RCC 7860 (cell line): ENCODE results near the gene CCDC142.
"Not testable (repeated sequence)": the region's sequence is repeated elsewhere in the genome, so short reads cannot be mapped to it uniquely, and the experiment has no call there.

Experiments used
- DNase-seq: peaks from one replicate; pipeline ENCODE4 v3.0.0-alpha.2; 2015; ENCODE audit warnings: low spot score
- FAIRE-seq: peaks from 2 replicates; lab custom pipeline; 2012; peaks lifted over from hg19 to GRCh38; lab: Jason Lieb, UNC

CCDC142 gene

DNA sequence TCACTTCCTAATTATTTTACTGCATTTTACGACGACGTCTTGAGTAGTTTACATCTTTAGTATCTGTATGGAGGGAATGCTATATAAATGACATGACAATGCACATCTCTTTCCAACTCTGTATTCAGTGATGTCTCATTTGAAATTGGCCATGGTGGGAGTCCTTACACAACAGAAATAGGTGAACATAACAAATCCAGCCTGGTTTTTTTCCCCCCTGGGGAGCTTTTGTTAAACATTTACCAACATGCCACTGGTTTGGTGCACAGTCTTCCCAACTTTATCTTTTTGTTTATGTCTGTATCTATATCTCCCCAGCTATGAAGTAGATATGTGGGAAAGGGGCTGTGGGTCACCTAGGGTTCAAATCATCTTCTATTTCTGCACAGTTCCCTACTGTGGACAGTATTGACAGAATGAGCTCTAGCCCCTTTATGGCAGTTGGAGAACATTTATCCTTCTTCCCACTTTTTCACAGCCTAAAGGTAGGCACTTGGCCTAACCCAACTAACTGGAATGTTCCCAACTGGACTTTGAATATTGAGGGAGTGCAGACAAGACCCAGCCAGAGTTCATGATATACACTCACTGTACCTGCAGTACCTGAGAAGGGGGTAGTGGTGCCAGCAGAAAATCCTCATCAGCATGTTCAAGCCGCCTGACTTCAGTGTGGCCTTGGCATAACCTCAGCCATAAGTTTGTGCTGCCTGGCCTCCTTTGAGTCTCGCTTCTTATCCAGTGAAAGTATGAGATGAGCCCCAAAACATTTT, 35.4 kb downstream of the CCDC142 start:
- FAIRE-seq (no peak), DNase-seq (no peak)

DNA sequence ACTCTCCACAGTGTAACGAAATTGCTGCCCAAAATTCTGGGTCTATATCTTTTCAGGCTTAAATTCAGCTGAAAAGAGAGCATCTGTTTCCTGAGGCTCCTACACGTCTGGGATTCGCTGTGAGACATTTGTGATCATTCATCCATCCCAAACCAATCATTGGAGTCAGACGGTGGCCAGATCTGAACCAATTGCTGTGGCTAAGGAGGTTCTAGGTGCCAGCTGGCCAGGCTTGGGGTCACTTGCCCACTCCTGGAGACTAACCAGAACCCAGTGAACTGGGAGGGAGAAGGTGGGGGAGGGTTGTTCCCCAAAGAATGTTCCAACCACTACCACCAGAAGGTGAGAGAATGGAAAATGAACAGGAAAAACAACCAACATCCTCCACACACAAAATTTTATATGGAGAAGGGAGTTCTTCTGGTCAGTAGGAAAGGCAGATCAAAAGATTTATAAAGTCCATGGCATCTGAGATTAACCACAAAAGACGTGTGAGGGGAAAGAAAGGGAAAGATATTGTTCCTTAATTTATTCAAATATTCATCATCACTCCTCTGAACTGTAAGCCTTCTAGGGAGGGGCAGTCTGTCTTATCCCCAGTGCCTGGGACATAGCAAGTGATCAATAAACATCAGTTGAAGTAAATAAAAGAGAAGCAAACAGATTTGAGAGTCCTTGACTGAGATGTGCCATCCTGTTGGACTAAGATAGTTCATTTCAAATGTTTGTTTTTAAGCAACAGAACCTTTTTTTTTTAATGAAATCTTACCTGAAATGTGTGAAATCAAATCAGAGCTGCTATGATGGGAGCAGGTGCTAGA, 38.1 kb downstream of the CCDC142 start:
- DNase-seq (no peak), FAIRE-seq (no peak)

DNA sequence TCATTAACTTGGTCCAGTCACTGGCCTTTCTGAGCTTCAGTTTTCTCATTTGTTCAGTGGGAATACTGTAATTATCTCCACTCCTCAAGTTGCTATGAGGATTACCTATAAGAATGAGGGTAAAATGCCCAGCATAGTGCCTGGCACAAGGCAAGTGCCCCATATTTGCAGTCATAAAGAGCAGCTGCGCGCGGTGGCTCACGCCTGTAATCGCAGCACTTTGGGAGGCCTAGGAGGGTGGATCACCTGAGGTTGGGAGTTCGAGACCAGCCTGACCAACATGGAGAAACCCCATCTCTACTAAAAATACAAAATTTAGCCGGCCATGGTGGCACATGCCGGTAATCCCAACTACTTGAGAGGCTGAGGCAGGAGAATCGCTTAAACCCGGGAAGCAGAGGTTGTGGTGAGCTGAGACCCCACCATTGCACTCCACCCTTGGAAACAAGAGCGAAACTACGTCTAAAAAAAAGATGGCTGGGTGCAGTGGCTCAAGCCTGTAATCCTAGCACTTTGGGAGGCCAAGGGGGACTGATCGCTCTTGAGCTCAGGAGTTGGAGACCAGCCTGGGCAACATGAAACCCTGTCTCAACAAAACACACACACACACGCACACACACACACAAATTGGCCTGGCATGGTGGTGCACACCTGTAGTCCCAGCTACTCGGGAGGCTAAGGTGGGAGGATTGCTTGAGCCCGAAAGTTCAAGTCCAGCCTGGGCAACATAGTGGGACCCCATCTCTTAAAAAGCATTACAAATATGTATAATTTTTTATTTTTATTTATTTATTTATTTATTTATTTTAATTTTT, 40.1 kb downstream of the CCDC142 start:
- not testable (repeated sequence) for FAIRE-seq, DNase-seq

DNA sequence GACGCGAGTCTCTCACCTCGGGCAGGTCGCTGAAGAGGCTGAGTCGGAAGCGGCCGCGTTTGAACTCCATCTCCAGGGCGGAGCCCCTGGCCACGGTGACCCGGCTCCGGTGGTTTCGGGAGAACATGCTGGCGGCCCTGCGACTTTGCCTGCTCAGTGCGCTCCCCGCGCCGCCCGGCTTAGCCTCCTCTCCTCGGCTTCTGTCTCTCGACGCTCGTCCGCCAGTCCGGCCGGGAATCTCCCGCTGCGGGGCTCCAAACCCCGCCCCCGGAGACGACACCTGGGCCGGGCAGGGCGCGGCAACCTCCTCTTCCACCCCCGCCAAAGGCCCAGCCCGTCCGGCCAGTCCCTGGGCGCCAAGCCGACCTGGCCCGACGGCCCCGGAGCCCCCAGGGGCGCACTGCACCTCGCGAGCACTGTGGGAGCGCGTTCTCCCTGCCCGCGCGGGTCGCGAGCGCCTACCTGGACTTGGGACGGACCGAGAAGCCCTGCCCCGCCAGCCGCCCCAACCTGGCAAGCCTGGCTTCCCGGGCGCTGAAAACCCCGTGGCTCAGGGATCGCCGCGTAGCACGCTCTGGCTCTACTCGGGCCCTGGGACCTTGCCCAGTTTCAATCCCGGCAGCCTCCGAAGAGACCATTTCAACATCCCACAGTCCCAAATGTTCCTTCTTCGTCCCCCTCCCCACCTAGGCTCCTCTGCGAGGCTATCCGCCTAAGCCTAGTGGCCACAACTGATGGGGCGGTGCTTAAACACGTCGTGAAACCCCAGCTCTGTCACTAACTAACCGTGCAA, 40.9 kb downstream of the CCDC142 start, which contains the start of gene RTKN:
RTKN (minus strand) TSS at position 248 of the 793 bp plus-strand sequence; CDS start at position 127, 121 bp downstream.
- DNase-seq (peak; percentile 84), FAIRE-seq (peak; percentile 89)

DNA sequence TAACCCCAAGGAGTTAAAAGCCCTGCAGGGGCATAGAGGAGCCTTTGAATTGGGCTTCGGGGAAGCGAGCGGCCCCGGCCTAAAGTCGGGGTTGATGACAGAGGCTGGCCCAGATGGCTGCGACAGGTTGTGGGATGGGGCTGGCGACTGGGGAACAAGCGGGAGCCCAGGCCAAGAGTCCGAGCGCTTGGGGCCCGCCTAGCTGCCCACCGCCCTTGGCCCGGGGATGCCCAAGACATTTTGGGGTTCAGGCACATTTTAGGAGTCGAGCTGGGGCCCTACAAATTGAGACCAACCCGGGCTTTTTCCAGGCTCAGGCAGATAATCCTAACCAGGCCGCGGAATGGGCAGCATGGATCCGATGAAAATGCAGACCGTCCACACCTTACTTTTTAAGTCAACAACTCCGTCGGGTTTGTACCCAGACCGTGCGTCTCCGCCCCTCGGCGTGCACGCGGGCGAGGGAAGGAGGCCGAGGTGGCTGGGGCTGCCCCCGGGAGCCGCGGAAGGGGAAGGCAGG, 41.6 kb downstream of the CCDC142 start:
- DNase-seq: no peak
- FAIRE-seq: no peak

DNA sequence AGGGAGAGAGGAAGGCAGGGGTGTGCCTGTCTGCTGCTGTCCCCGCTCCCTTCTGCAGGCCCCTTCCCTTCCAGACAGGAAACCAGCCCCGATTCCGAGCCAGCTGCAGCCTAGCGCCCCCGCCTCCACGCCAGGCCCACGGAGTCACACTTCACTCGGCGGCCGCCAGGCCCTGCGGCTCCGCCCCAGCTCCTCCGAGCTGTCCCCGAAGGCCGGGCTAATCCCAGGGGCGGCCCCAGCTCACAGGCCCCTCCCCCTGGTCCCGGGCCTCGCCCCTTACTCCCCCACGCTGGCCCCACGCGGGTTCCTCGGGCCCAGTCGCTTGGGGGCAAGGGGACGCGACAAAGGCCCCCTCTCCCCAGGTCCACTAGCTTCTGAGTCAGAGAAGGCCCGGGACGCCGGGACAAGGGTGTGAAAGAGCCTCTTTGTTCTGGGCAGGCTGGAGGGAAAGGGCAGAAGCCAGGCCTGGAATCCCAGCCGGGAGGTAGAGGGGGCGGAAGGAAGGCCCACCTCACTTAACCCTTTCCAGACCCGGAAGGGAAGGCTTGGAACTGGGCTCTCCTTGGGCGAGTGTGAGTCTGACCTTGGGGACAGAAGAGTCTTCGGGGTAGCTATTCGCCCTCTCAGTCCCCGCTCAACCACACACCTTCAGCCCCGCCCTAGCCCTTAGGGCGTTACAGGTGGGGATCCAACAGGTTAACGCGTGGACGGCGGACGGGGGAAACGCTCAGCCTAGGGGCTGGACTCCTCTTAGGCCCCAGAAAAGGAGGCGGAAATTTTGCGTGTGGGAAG, 42.2 kb downstream of the CCDC142 start:
- DNase-seq (peak; percentile 76), FAIRE-seq (peak; percentile 53)

DNA sequence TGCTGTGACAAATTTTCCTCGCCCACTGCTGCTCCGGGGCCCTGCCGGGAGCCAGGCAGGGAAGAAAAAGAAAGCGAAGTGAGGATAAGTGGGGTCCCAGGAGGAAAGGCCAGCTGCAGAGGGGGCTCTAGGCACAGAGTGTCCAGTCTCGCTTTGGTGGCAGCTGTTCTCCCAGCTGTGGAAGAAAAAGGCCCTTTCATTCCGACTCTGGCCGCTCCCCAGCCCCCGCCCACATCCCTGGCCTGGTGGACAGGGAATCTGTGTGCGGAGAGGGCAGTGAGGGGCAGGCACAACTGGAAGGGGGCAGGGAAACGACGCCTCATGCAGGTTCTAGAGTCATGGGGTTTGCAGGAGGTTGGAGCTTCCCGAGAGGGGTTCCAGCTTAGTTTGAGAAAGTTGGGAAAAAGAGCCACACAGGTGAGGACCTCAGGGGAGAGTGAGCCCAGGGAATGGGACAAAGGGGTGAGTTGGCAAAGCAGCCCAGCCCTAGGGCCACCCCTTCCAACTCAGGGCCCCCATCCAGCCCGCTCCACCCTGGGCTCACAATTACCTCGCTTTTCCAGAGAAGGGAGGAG, 42.9 kb downstream of the CCDC142 start:
- FAIRE-seq: no peak
- DNase-seq: no peak

DNA sequence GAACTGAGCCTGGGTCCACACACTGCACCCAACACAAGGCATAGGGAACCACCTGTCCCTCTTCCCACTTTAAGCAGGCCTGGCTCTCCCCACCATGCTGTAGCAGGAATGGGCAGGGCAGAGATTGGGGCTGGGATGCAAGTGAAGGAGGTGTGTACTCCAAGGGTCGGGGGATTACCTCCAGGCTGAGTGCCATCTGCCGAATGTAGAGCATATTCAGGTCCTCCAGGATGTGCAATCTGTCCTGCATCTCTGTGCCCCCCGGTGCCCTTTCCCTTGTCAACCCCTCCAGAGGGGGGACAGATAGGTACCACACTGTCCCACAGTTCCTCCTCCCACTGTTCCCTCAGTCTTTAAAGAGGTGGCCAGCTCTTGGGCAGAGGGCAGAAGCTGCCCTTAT, 43.4 kb downstream of the CCDC142 start:
- FAIRE-seq: no peak
- no peak for DNase-seq

DNA sequence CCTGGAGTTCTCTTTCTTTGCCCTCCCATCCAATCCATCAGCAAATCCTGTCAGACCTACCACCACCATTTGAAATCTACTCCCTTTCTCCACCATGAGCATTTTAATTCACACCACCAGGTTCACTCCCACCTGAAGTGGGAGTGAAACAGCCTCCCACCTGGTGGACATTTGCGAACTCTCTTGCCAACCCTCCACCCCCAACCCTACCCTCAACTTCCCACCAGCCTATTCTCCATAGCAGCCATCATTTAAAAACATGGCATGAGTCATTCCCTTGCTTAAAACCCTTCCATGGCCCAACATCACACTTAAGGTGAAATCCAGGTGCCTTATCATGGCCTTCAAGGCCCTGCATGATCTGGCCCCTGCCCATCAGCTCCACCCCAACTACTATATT, 44.5 kb downstream of the CCDC142 start:
- FAIRE-seq (no peak), DNase-seq (no peak)

DNA sequence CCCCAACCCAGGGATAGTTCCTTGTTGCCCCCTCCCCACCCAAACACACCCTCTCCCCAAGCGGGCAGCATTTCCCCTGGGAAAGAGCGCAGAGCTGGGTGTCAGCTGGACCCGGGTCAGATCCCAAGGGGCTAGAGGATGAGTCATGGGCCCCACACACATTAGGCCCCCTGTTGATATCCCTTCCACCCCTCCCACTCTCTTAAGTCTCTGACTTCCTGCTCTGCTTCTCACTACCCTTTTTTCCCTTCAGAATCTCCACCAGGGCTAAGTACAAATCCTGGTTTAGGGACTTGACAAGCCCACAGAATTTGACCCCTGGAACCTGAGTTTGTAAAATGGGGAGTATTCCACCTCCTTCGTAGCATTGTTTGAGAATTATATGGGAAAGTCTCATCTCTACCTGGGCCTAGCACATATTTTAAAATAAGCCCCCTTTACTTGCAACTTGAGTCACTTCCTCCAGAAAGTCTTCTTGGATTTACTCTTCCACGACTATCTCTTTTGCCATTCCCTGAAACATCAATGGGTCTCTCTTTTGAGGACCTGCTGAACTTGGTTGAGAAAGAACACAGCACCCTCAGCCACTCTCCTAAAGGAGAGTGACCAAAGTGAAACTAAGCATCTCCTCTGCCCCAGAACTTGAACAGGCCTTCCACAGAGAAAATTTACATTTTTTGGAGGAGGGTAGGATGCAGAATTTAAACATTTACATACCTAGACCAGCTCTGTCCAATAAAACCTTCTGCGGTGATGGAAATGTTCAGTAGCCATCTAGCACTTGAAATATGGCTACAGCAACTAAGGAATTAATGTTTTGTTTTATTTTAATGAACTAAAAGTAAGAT, 45.7 kb downstream of the CCDC142 start:
- FAIRE-seq: no peak
- no peak for DNase-seq

DNA sequence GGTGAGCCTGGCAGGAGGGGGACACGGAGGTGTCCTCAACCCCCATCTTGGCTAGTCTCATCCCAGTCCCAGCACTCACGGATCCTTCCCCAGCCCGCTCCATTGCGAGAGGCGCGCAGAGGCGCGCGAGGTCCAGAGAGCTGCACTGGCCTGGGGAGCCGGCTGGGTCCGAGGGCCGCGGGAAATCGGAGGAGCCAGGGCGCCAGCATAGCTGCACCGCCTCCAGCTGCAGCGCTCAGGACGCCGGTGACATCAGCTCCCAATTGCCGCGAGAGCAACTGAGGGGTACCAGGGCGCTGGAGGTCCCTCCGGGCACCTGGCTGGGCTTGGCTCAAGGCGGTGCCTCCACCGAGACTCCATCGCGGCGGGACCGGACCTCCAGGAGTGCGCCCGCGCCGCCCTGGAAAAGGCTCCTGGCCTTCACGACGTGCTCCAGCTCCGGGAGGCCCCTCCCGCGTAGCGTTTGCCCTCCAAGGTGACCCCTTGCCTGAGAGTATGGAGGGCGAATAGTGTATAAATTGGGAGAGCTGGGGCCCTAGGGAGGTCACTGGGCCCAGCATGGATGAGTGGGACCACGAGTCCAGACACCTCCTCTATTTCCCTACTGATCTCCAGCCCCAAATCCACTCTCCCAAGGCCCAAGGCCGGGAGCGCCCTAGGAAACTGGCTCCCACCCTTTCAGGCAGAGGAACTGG, 46.5 kb downstream of the CCDC142 start:
- no peak for DNase-seq
- no peak for FAIRE-seq

DNA sequence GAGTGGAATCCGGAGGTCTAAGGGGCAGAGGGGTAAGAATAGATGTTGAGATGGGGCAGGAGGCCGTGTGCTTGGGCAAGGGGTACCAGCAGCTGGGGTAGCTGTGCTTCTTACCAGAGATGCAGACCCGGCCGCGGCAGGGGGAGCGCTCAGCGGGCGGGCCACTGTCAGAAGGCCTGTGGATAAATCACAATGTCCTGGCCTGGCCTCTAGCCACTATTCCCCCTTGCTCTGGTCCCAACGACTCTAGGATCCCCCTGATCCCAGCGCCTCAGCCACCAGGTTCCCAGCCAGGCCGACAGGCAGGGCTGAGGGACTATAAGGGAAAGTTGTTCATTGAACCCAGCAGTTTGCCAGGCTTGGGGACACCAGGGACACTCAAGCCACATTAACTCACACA, 52.3 kb downstream of the CCDC142 start:
- FAIRE-seq: no peak

DNA sequence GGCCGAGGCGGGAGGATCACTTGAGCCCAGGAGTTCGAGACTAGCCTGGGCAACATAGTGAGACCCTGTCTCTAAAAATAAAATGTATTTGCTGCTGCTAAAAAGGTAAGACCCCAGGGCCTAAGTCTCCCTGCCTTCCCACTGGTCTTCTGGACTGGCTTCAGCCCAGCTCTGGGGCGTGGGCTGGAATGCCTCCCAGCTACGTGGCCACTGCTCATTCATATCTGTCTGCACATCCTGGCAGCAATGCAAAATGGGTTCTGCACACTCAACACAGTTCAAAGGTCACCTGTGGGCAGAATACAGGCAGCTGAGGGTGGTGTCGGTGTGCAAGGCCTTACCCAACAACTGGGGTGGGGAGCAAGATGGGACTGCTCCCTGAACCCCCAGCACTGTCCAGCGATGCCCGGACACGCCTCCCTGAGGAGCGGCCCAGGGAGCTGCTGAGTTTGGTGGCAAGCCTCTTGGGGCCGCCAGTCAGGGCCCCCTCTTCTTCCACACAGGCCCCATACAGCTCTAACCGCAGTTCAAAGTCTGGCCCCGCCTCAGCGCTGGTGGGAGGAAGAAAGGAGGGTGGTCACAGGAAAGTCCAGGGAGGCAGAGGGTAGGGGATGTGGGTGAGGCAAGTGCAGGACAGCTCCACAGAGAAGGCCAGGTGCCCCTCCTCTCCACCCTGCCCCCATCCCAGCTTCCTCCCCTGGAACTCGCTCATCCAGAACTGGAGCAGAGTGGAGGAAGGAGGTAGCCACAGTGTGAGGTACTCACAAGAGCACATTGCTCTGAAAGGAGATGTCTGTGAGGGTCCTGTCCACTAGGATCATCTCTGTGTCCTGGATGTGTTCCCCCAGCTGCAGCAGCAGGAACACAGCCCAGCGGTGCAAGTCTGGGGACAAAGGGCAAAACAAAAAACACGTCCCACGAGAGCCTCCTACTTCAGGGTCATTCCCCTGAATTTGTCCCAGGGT, 53.0 kb downstream of the CCDC142 start:
- DNase-seq (no peak), FAIRE-seq (no peak)

More for the DNA sequence above, 52.3 kb downstream of the CCDC142 start:
- no peak for DNase-seq

DNA sequence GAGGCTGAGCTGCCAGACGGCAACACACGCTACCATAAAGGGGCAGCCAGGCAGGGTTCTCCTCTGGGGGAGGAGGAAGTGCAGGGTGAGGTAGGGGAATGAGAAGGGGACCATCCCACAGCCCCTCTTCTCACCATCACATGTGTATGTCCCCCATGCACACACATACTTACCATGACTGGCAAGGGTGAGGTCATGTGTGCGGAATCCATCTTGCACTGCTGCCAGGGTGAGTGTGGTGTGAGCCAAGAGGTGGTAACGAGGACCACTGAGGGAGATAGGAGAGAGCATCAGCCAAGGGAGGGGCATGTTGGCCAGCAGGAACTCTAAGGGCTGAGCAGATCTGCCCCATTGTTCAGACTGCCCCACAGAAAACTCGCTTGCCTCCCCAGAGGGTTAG, 54.1 kb downstream of the CCDC142 start:
- DNase-seq (no peak), FAIRE-seq (no peak)

DNA sequence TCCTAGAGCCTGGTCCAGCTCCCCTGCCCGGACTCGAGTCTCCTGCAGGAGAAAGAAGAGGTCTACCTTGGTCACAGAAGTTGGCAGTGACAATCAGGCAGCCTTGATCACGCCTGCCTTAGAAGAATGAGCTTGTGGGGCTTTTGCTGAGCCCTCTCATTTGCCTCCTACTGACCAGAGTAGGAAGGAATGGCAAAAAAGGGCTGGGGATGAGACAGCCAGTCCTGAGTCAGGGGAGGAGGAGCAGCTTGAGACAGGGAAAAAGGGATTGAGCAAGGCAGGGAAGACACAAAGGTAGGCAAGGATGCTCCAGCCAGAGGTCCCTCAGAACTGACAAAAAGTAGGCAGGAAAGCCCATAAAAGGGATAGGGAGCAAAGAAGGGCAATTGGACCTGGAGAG, 55.2 kb downstream of the CCDC142 start:
- no peak for FAIRE-seq
- DNase-seq: no peak

DNA sequence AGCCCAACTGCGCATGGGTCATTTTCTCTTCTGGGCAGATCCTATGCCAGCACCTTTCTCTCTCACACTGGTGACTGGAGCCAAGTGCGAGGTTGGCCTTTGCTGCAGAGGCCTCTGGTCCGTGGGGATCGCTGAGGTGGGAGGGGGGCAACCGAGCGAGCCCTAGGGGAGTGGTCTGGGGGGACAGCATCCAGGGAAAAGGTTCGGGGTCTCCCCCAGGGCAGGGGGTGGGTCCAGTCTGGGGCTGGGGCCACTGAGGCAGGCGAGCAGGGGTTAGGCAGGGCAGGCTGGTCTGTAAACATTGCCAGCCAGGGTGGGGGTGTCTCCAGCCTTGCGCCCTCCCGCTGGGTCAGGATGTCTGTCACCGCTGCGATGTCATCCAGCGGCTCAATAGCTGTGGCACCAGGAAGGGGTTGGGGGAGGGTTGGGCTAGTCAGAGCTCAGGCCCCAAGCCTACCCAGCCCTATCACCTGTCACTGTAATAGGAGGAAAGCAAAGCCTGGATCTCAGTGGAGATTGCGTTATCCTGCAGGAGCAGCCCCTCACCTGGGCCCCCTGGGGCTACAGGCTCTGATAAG, 56.5 kb downstream of the CCDC142 start:
- FAIRE-seq (no peak), DNase-seq (no peak)
